ENCODE data around the gene IWS1.

- TF ChIP-seq KAT7 (CRISPR knock-in tag; IDR thresholded peaks at IDR 0.05; ENCODE audit: borderline replicate concordance) = no peak
- TF ChIP-seq CTCF (IDR thresholded peaks at IDR 0.05) = no peak
- no peak for TF ChIP-seq ESRRA (CRISPR knock-in tag; IDR thresholded peaks at IDR 0.05; ENCODE audit: borderline replicate concordance)
- TF ChIP-seq ZNF281 (CRISPR knock-in tag; IDR thresholded peaks at IDR 0.05) = no peak
- TF ChIP-seq ATF2 (CRISPR knock-in tag; IDR thresholded peaks at IDR 0.05; ENCODE audit: borderline replicate concordance, low read depth) = no peak
- no peak for TF ChIP-seq E2F4 (CRISPR knock-in tag; IDR thresholded peaks at IDR 0.05; ENCODE audit: borderline replicate concordance, low read depth)
- TF ChIP-seq NR3C1 (CRISPR knock-in tag; conservative IDR thresholded peaks at IDR 0.05; ENCODE audit: low read depth) = no peak
- TF ChIP-seq STAT6 (CRISPR knock-in tag; conservative IDR thresholded peaks at IDR 0.05; ENCODE audit: low read depth) = no peak
Observed at GRCh38 chr2:127564429-127565260, 38.4 kb upstream of the IWS1 start.
